K562 (cell line): ENCODE measurements around the gene PRPSAP1. TPM values are rescaled to one million over a fixed set of nuclear protein-coding genes. Genes with fewer than 3 reads are reported as not detected.

Experiments
- ATF7 ChIP-seq: fragments of 450-650 bp; IDR thresholded peaks from 2 replicates; pipeline ENCODE4 v1.7.1; 2014; ENCODE audit warnings: mild to moderate bottlenecking, moderate library complexity
- BMI1 ChIP-seq: fragments of 150-350 bp; IDR thresholded peaks from 2 replicates; pipeline ENCODE4 v1.6.1; 2014; ENCODE audit warnings: low read length
- KLF10 ChIP-seq: fragments of 250-450 bp; sonication (Bioruptor Pico); IDR thresholded peaks from 2 replicates; pipeline ENCODE4 v1.6.1; 2021; ENCODE audit warnings: matching md5 sums
- L3MBTL2 ChIP-seq: fragments of 450-650 bp; IDR thresholded peaks from 2 replicates; pipeline ENCODE4 v1.6.1; 2016; ENCODE audit warnings: mild to moderate bottlenecking, moderate library complexity
- NFE2 ChIP-seq: IDR thresholded peaks from 2 replicates; pipeline ENCODE4 v1.6.1; 2014; ENCODE audit warnings: antibody characterized with exemption, low read depth
- POLR3G ChIP-seq: IDR thresholded peaks from 2 replicates; pipeline ENCODE4 v1.6.1; 2011; ENCODE audit not compliant: insufficient read length, insufficient replicate concordance; ENCODE audit errors: extremely low read depth
- RAD21 ChIP-seq, 2 experiments: fragments of 250-450 bp in 1 of 2; fragments of 450-650 bp in 1 of 2; sonication (Bioruptor Pico) in 1 of 2; formaldehyde crosslinking in 1 of 2; IDR thresholded peaks in 1 of 2; conservative IDR thresholded peaks in 1 of 2; 2 replicates each; pipeline versions ENCODE4 v1.4.0 to v1.8.0; 2020 to 2022; ENCODE audit warnings: mild to moderate bottlenecking in 2 of 2, moderate library complexity in 1 of 2
- REST ChIP-seq, 2 experiments: fragments of 450-650 bp; formaldehyde crosslinking in 1 of 2; IDR thresholded peaks; 2 replicates each; pipeline versions ENCODE4 v1.4.0 to v1.6.1; 2014 to 2020; ENCODE audit warnings: mild to moderate bottlenecking in 2 of 2, borderline replicate concordance in 1 of 2, low read depth in 1 of 2
- RREB1 ChIP-seq: fragments of 250-450 bp; sonication (Bioruptor Pico); IDR thresholded peaks from 2 replicates; pipeline ENCODE4 v1.4.0; 2020
- SRSF9 ChIP-seq: fragments of 200-400 bp; formaldehyde crosslinking; IDR thresholded peaks from 2 replicates; pipeline ENCODE4 v1.6.1; 2017; ENCODE audit warnings: low read depth, low read length, borderline replicate concordance
- TOE1 ChIP-seq, 2 experiments: fragments of 450-650 bp in 1 of 2; sonication (generic) in 1 of 2; formaldehyde crosslinking in 1 of 2; IDR thresholded peaks; 2 replicates each; pipeline versions ENCODE4 v1.7.1 to v1.8.0; 2016 to 2022; ENCODE audit warnings: borderline replicate concordance in 2 of 2, mild to moderate bottlenecking in 2 of 2, antibody characterized with exemption in 1 of 2, inconsistent platforms in 1 of 2, low read depth in 1 of 2, missing genetic modification reagents in 1 of 2, moderate library complexity in 1 of 2
- polyA plus RNA-seq, 8 experiments: library from polyadenylated mRNA; depleted of rRNA in 4 of 8; stranded (reverse) in 5 of 8; unstranded in 3 of 8; fragments of >200 nt; fragmentation: Nextera tagmentation in 2 of 8; fragmentation: Illumina TruSeq in 1 of 8; extraction: Ambion mirVana in 2 of 8; extraction: Trizol in 1 of 8; gene quantifications; 2 replicates each; pipeline versions ENCODE4 v1.2.1 to v1.2.3, GENCODE V29; 2011 to 2014; ENCODE audit warnings: inconsistent platforms in 1 of 8, missing spikeins in 1 of 8
- total RNA-seq, 7 experiments: library from RNA; depleted of rRNA in 6 of 7; stranded (reverse); fragments of >200 nt in 6 of 7; fragmentation: Illumina TruSeq in 2 of 7; extraction: Trizol in 2 of 7; gene quantifications; 2 replicates each; pipeline versions ENCODE4 v1.2.1 to v1.2.3, GENCODE V29; 2011 to 2021; ENCODE audit warnings: low replicate concordance in 1 of 7

Gene PRPSAP1
- total and polyA plus RNA-seq, 9 of the 15 experiments (the other 6 are each of a cell fraction or from before 2014, with no cell fraction given): 21.9 to 77.1 (median 40.8) TPM

- peak; percentile 52; the same call in 1 of the 2 replicates for TF ChIP-seq REST (IDR thresholded peaks at IDR 0.05; ENCODE audit: borderline replicate concordance)
- no peak for TF ChIP-seq REST (CRISPR knock-in tag; IDR thresholded peaks at IDR 0.05; ENCODE audit: low read depth)
- no peak for TF ChIP-seq POLR3G
- 0 out of 2 replicates have a peak, but pooled peaks have one; percentile 24 for TF ChIP-seq ATF7
- TF ChIP-seq BMI1: no peak
- TF ChIP-seq TOE1 (IDR thresholded peaks at IDR 0.05; ENCODE audit: borderline replicate concordance): no peak
- TF ChIP-seq TOE1 (CRISPR knock-in tag; IDR thresholded peaks at IDR 0.05; ENCODE audit: borderline replicate concordance, low read depth): no peak
- no peak for TF ChIP-seq KLF10 (CRISPR knock-in tag)
- TF ChIP-seq RAD21 (CRISPR knock-in tag; conservative IDR thresholded peaks at IDR 0.05 in 1 of 2, IDR thresholded peaks at IDR 0.05 in 1 of 2): peak; percentile 20 to 45; a peak in 3 of 4 replicates
- TF ChIP-seq NFE2: no peak
- TF ChIP-seq RREB1 (CRISPR knock-in tag): no peak
- TF ChIP-seq SRSF9: no peak
- TF ChIP-seq L3MBTL2: peak; percentile 43
Measured at GRCh38 chr17:76370261-76370993, 16.7 kb upstream of the PRPSAP1 start (continued).
